GM12875 (cell line): ENCODE measurements around the gene DDX39B.

Experiments
- H3K4me3 ChIP-seq: one replicate; pipeline ENCODE4 v1.5.1; 2011; ENCODE audit warnings: low read depth, low read length, control low read depth
- CTCF ChIP-seq: IDR thresholded peaks from 2 replicates; pipeline ENCODE4 v1.5.1; 2011; ENCODE audit warnings: low read depth, mild to moderate bottlenecking, control low read depth, inconsistent platforms, low read length, moderate library complexity, borderline replicate concordance; ENCODE audit not compliant: insufficient read depth

The DDX39B gene

DNA sequence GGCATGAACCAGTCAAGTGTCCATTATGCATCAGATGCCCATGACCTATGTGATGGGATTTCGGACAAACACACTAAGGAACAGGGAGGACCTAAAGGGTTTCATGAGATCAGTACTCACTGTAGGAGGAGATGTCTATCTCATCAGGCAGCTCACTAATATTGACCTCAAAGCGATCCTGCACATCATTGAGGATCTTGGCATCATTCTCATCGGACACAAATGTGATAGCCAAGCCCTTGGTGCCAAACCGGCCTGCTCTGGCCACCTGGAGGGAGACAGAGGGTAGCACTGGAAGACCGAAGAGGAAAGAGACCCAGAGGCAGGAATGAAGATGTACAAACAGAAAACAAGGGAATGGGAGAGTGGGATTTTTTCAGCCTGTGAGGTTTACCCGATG lies 11.1 kb downstream of the DDX39B start:
- no peak for TF ChIP-seq CTCF
- H3K4me3 ChIP-seq: no peak overlapping the region

GRCh38 chr6:31529329-31530150 lies 12.3 kb downstream of the DDX39B start:
- no peak for TF ChIP-seq CTCF
- H3K4me3 ChIP-seq: no peak overlapping the region

- no peak within 1 kb of the TSS for H3K4me3 ChIP-seq
- no peak for TF ChIP-seq CTCF
Observed at GRCh38 chr6:31528821-31529328, 12.9 kb downstream of the DDX39B start, which contains the start of gene MCCD1. Gene MCCD1, plus strand, starts transcription at chr6:31528962. Its CDS starts 53 bp downstream, at chr6:31529015.

GRCh38 chr6:31528307-31528777 lies 13.5 kb downstream of the DDX39B start:
- H3K4me3 ChIP-seq: no peak overlapping the region
- TF ChIP-seq CTCF: no peak

DNA sequence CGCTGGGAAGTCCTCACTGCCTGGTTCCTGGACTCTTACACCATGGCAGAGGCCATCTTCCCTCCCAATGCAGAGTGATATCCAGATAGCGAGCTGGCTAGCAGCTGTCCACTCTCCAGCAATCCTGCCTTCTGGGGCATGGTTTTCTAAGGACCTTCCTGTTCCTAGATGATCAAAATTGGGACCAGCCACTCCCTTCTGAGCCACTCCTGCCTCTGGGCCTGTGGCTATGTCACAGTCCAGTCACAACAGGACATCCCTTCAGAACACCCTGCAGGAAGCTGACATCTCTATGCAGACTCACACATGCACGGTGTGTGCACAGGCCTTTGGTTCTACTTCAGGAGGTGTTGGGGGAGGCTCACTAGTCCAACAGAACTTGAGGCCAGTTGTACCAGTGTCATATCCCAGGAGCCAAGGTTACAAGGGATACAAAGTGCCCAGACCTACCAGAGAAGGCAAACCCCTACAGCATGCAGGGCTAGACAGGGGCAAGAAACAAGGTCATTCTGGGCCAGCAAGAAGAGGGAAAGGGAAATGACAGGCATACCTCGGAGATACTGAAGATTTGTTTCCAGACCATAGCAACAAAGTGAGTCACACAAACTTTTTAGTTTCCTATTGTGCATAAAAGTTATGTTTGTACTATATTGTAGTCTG lies 15.7 kb downstream of the DDX39B start:
- no peak overlapping the region for H3K4me3 ChIP-seq
- no peak for TF ChIP-seq CTCF

GRCh38 chr6:31525553-31525931 lies 16.3 kb downstream of the DDX39B start:
- no peak for TF ChIP-seq CTCF
- no peak overlapping the region for H3K4me3 ChIP-seq
